Neutrophil (primary cell): Measurements from ENCODE around the gene USP49.
A peak's percentile ranks its signal among the peaks of the same experiment; 100 is the strongest.

Experiments used
- H3K27ac ChIP-seq: fragments of 200-600 bp; sonication (generic); 2 replicates; pipeline ENCODE4 v1.5.1; 2016; ENCODE audit warnings: mild to moderate bottlenecking, moderate library complexity
- H3K27me3 ChIP-seq: fragments of 200-600 bp; sonication (generic); 2 replicates; pipeline ENCODE4 v1.6.0; 2016; ENCODE audit warnings: mild to moderate bottlenecking
- H3K36me3 ChIP-seq: fragments of 200-600 bp; sonication (generic); 2 replicates; pipeline ENCODE4 v1.5.1; 2017
- H3K4me1 ChIP-seq, 2 experiments: fragments of 200-600 bp in 1 of 2; sonication (generic) in 1 of 2; 1 replicate in 1 of 2; 2 replicates in 1 of 2; pipeline versions ENCODE4 v1.5.1 to v1.6.1; 2013 to 2016; ENCODE audit warnings: low read depth in 1 of 2, low read length in 1 of 2, mild to moderate bottlenecking in 1 of 2, moderate library complexity in 1 of 2; ENCODE audit not compliant: control insufficient read depth in 1 of 2, insufficient read depth in 1 of 2
- H3K4me3 ChIP-seq, 2 experiments: fragments of 200-600 bp in 1 of 2; sonication (generic) in 1 of 2; 1 replicate in 1 of 2; 2 replicates in 1 of 2; pipeline ENCODE4 v1.5.1; 2013 to 2016; ENCODE audit warnings: low read depth in 1 of 2, low read length in 1 of 2, mild to moderate bottlenecking in 1 of 2, moderate library complexity in 1 of 2
- H3K9me3 ChIP-seq: fragments of 200-600 bp; sonication (generic); 2 replicates; pipeline ENCODE4 v1.5.1; 2016
- TF ChIP-seq, protein P1 (sequence below): fragments of 200-600 bp; sonication (generic); IDR thresholded peaks from 2 replicates; pipeline ENCODE4 v1.5.1; 2016; ENCODE audit warnings: antibody characterized with exemption

USP49 gene

DNA sequence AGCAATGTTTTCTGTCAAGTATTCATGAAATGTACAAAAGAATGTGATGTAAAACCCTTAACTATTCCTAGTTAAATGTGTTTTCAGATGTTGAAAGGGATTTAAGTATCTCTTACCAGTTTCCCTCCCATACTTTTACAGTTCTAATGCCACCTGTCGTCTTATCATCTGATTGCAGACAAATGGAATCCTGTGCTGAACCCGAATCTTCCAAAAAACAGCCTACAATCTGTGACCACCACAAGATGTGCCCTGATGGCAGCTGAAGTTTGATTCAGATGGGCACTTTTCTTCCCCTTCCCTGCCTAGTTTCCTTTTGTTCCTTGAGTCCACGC, 105.8 kb downstream of the USP49 start:
- H3K36me3 ChIP-seq, result peaks cover 22% of the 10 kb centered on the region
- H3K9me3 ChIP-seq, result no peaks in the 10 kb centered on the region
- H3K27ac ChIP-seq, result no peak overlapping the region
- TF ChIP-seq, protein P1, sequence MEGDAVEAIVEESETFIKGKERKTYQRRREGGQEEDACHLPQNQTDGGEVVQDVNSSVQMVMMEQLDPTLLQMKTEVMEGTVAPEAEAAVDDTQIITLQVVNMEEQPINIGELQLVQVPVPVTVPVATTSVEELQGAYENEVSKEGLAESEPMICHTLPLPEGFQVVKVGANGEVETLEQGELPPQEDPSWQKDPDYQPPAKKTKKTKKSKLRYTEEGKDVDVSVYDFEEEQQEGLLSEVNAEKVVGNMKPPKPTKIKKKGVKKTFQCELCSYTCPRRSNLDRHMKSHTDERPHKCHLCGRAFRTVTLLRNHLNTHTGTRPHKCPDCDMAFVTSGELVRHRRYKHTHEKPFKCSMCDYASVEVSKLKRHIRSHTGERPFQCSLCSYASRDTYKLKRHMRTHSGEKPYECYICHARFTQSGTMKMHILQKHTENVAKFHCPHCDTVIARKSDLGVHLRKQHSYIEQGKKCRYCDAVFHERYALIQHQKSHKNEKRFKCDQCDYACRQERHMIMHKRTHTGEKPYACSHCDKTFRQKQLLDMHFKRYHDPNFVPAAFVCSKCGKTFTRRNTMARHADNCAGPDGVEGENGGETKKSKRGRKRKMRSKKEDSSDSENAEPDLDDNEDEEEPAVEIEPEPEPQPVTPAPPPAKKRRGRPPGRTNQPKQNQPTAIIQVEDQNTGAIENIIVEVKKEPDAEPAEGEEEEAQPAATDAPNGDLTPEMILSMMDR, result no peak
- peaks cover 30 to 31% of the 10 kb centered on the region in 2 experiments for H3K4me1 ChIP-seq
- no peaks in the 10 kb centered on the region for H3K27me3 ChIP-seq
- H3K4me3 ChIP-seq, result no peak overlapping the region

DNA sequence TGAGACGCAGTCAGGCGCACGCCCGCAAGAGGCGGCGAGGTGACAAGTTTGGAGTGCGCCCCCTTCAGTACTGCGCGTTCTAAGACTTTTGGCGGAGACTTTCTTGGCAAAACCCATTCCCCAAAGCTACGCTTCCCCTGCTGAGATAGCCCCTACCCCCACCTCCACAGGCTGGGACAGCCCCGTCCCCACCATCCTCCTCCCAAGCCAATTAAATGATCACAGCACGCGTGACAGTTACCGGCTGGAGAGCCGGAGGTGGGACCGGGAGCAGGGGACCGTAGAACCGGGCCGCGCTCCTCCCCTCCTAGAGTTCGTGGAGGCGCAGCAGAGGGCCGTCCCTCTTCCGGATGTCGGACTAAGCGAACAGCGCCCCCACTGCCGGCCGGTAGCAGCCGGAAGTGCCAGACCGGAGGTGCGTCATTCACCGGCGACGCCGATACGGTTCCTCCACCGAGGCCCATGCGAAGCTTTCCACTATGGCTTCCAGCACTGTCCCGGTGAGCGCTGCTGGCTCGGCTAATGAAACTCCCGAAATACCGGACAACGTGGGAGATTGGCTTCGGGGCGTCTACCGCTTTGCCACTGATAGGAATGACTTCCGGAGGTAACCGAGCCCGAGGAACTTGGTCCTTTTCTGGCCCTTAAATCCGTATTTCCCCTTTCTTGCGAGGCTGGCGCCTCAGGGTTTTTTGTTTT, 107.8 kb downstream of the USP49 start, which contains the start of gene TOMM6:
TOMM6 (plus strand) TSS at position 476 of the 699 bp plus-strand sequence; CDS start at position 480, 4 bp downstream.
- H3K27me3 ChIP-seq, result no peaks in the 10 kb centered on the region
- peak within 1 kb of the TSS; percentile 89 to 99 for H3K4me3 ChIP-seq
- TF ChIP-seq, protein P1, result peak; percentile 98
- H3K9me3 ChIP-seq, result no peaks in the 10 kb centered on the region
- H3K36me3 ChIP-seq, result peaks cover 16% of the 10 kb centered on the region
- H3K4me1 ChIP-seq, result peaks cover 35 to 37% of the 10 kb centered on the region in 2 experiments
- H3K27ac ChIP-seq, result peak within 1 kb of the TSS; percentile 93

DNA sequence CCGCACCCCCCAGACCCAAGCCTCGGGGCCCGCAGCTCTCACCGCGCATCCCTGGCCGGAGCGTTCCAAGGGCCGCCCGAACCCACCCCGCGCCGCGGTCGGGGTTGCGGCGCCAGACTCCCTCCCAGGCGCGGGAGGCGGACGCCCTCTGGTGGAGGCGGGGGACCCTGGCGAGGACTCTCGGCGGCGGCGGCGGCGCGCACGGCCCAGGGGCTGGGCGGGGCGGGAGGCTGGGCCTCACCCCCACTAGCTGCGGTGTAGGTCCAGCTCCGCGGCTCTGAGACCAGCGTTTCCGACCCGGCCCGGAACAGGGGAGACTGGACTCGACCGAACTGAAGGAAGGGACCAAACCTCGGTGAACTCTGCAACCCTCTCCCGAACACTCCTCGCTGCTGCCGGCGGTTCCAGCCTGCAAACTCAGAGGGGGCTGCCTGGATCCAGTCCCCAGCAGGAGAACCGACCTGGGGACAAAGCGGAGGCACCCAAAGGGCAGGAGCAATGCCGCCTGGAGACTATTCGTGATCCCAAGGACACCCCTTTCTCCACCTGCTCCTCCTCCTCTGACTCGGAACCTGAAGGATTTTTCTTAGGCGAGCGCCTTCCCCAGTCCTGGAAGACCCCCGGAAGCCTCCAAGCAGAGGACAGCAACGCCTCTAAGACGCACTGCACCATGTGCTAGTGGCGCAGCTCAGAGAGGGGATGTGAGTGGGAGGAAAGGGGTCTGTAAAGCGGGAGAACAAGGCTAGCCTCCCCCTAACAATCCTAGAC, 108.5 kb downstream of the USP49 start:
- Histone ChIP-seq H3K9me3 (no peaks in the 10 kb centered on the region), H3K36me3 (peaks cover 10% of the 10 kb centered on the region), H3K4me3 (peak overlapping the region; percentile 89 to 99), H3K27me3 (no peaks in the 10 kb centered on the region), H3K27ac (peak overlapping the region; percentile 93), H3K4me1 (peaks cover 35 to 39% of the 10 kb centered on the region in 2 experiments)
- TF ChIP-seq, protein P1, result peak; percentile 95

DNA sequence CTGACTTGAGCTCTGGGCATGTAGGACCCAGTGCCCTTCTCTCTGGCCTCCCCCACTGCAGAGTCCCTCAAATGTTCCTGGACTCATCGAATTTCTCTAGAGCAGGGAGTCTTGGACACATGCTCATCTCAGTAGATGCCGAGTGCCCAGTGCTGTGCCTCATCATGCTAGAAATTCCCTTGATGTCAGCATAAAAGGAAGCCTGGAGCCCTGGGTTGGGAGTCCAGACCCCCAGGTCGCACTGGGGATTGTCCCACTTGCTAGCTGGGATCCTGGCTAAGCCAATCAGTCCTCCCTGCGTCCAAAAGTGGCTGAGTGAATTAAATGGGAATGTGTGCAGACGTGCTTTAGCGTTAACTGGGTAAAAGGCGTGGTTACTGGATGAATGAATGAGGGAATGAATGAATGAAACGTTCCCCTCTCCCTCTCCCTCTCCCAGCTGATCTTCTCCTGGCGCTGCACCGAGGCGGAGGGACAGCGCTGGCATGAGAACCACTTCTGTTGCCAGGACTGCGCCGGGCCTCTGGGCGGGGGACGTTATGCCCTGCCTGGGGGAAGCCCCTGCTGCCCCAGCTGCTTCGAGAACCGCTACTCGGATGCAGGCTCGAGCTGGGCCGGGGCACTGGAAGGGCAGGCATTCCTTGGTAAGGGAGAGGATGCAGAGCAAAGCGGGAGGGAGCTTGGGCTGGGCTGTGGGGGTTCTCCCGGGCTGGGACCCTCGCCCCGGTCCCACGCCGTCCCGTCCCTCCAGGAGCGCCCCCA, 109.3 kb downstream of the USP49 start:
- H3K4me3 ChIP-seq, result peak overlapping the region; percentile 89 to 99
- H3K27me3 ChIP-seq, result no peaks in the 10 kb centered on the region
- TF ChIP-seq, protein P1, result no peak
- H3K36me3 ChIP-seq, result peaks cover 5% of the 10 kb centered on the region
- H3K27ac ChIP-seq, result peak overlapping the region; percentile 93
- H3K9me3 ChIP-seq, result no peaks in the 10 kb centered on the region
- peaks cover 43 to 47% of the 10 kb centered on the region in 2 experiments for H3K4me1 ChIP-seq

DNA sequence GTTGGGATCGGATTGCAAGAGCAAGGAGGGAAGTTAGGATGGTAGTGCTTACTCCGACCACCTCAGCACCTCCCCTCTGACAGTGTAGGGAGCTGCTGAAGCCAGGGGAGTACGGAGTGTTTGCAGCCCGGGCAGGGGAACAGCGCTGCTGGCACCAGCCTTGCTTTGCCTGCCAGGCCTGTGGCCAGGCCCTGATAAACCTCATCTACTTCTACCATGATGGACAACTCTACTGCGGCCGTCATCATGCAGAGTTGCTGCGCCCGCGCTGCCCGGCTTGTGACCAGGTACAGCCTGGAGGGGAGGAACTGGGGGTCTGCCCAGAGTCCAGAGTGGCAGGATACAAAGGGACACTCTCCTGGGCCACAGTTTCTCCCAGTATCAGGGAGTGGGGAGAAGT, 109.9 kb downstream of the USP49 start:
- peak overlapping the region; percentile 93 for H3K27ac ChIP-seq
- no peak overlapping the region for H3K4me3 ChIP-seq
- no peaks in the 10 kb centered on the region for H3K9me3 ChIP-seq
- H3K27me3 ChIP-seq, result no peaks in the 10 kb centered on the region
- TF ChIP-seq, protein P1, result no peak
- H3K4me1 ChIP-seq, result peaks cover 49 to 50% of the 10 kb centered on the region in 2 experiments
- H3K36me3 ChIP-seq, result peaks cover 3% of the 10 kb centered on the region
